ENCODE measurements around the gene ZNF205. TPM values are rescaled to one million over a fixed set of nuclear protein-coding genes. Genes with fewer than 3 reads are reported as not detected.

The ZNF205 gene
- total and polyA plus RNA-seq, 5 donors: 6.4 to 10.9 (median 9.9) TPM

- intact Hi-C loops (cut with DNase I): loop anchor here in 1 of 4 donors (5.0 kb wide), 1 partner anchor 49 kb away; no protein-coding TSS in a partner anchor
- DNase-seq: peak; percentile 91 to 97 (median 96)
- Histone ChIP-seq H3K4me3 (ENCODE audit: low read length) (peak overlapping the region; percentile 70), H3K4me1 (ENCODE audit: control insufficient read depth, insufficient read depth, low read length) (peaks cover under 1% of the 10 kb centered on the region), H3K27ac (ENCODE audit: low read length) (peak overlapping the region; percentile 87), H3K9me3 (ENCODE audit: control insufficient read depth, low read length) (no peaks in the 10 kb centered on the region), H3K27me3 (ENCODE audit: control insufficient read depth, insufficient read depth) (no peaks in the 10 kb centered on the region)
- WGBS: 2% methylated on average over 72 of the region's 74 CpGs
- ATAC-seq: peak; percentile 97
These were observed 6.0 kb upstream of the ZNF205 start for GRCh38 chr16:3106205-3106928.

- H3K9me3 ChIP-seq (ENCODE audit: control insufficient read depth, low read length): no peaks in the 10 kb centered on the region
- intact Hi-C loops (cut with DNase I): loop anchor here in 1 of 4 donors (10.0 kb wide), 1 partner anchor 48 kb away; the partner anchor contains the start of gene IL32
- 14% methylated on average over 19 of the region's 19 CpGs for WGBS
- ATAC-seq (peak in 1 of 2 donors; percentile 30), DNase-seq (peak in 2 of 3 donors; percentile 72 to 76)
- peak overlapping the region; percentile 53 for H3K27ac ChIP-seq (ENCODE audit: low read length)
- no peaks in the 10 kb centered on the region for H3K4me1 ChIP-seq (ENCODE audit: control insufficient read depth, insufficient read depth, low read length)
- peak overlapping the region; percentile 91 for H3K4me3 ChIP-seq (ENCODE audit: low read length)
- H3K27me3 ChIP-seq (ENCODE audit: control insufficient read depth, insufficient read depth): no peaks in the 10 kb centered on the region
These were observed 642 bp downstream of the ZNF205 start for GRCh38 chr16:3112881-3113574.

GRCh38 chr16:3113765-3114479 is 1.5 kb downstream of the ZNF205 start:
- no peaks in the 10 kb centered on the region for H3K27me3 ChIP-seq (ENCODE audit: control insufficient read depth, insufficient read depth)
- H3K27ac ChIP-seq (ENCODE audit: low read length): no peak overlapping the region
- peak overlapping the region; percentile 91 for H3K4me3 ChIP-seq (ENCODE audit: low read length)
- ATAC-seq: no peak
- DNase-seq: peak in 2 of 3 donors; percentile 38 to 41
- WGBS: 54% methylated on average over 17 of the region's 17 CpGs
- H3K4me1 ChIP-seq (ENCODE audit: control insufficient read depth, insufficient read depth, low read length): no peaks in the 10 kb centered on the region
- intact Hi-C loops (cut with DNase I): loop anchor here in 1 of 4 donors (10.0 kb wide), 1 partner anchor 49 kb away; the partner anchor contains the start of gene IL32
- no peaks in the 10 kb centered on the region for H3K9me3 ChIP-seq (ENCODE audit: control insufficient read depth, low read length)

GRCh38 chr16:3115003-3115402 is 2.6 kb downstream of the ZNF205 start:
- no peak for ATAC-seq
- no peak overlapping the region for H3K4me3 ChIP-seq (ENCODE audit: low read length)
- no peaks in the 10 kb centered on the region for H3K9me3 ChIP-seq (ENCODE audit: control insufficient read depth, low read length)
- H3K27me3 ChIP-seq (ENCODE audit: control insufficient read depth, insufficient read depth): no peaks in the 10 kb centered on the region
- DNase-seq: peak in 2 of 3 donors; percentile 40 to 57
- intact Hi-C loops (cut with DNase I): loop anchor here in 1 of 4 donors (10.0 kb wide), 1 partner anchor 50 kb away; the partner anchor contains the start of gene IL32
- no peak overlapping the region for H3K27ac ChIP-seq (ENCODE audit: low read length)
- WGBS: 88% methylated on average over 12 of the region's 12 CpGs
- H3K4me1 ChIP-seq (ENCODE audit: control insufficient read depth, insufficient read depth, low read length): no peaks in the 10 kb centered on the region

- Histone ChIP-seq H3K9me3 (ENCODE audit: control insufficient read depth, low read length) (no peaks in the 10 kb centered on the region), H3K27me3 (ENCODE audit: control insufficient read depth, insufficient read depth) (no peaks in the 10 kb centered on the region), H3K27ac (ENCODE audit: low read length) (no peak overlapping the region), H3K4me3 (ENCODE audit: low read length) (no peak overlapping the region), H3K4me1 (ENCODE audit: control insufficient read depth, insufficient read depth, low read length) (no peaks in the 10 kb centered on the region)
- DNase-seq (peak in 2 of 3 donors; percentile 39 to 48), ATAC-seq (no peak)
- WGBS: 72% methylated on average over 14 of the region's 14 CpGs
- intact Hi-C loops (cut with DNase I): loop anchor here in 1 of 4 donors (10.0 kb wide), 1 partner anchor 51 kb away; the partner anchor contains the start of gene IL32
These were observed 3.2 kb downstream of the ZNF205 start for GRCh38 chr16:3115561-3115960.

- peaks cover 2% of the 10 kb centered on the region for H3K4me1 ChIP-seq (ENCODE audit: control insufficient read depth, insufficient read depth, low read length)
- no peaks in the 10 kb centered on the region for H3K9me3 ChIP-seq (ENCODE audit: control insufficient read depth, low read length)
- no peak overlapping the region for H3K27ac ChIP-seq (ENCODE audit: low read length)
- no peaks in the 10 kb centered on the region for H3K27me3 ChIP-seq (ENCODE audit: control insufficient read depth, insufficient read depth)
- ATAC-seq (no peak), DNase-seq (peak in 2 of 3 donors; percentile 36 to 39)
- intact Hi-C loops (cut with DNase I): loop anchor here in 1 of 4 donors (10.0 kb wide), 1 partner anchor 53 kb away; the partner anchor contains the start of gene IL32
- no peak overlapping the region for H3K4me3 ChIP-seq (ENCODE audit: low read length)
- 81% methylated on average over 16 of the region's 16 CpGs for WGBS
These were observed 5.9 kb downstream of the ZNF205 start for GRCh38 chr16:3118204-3118790.

- Histone ChIP-seq H3K27me3 (ENCODE audit: control insufficient read depth, insufficient read depth) (no peaks in the 10 kb centered on the region), H3K9me3 (ENCODE audit: control insufficient read depth, low read length) (no peaks in the 10 kb centered on the region), H3K4me1 (ENCODE audit: control insufficient read depth, insufficient read depth, low read length) (peaks cover 6% of the 10 kb centered on the region), H3K4me3 (ENCODE audit: low read length) (no peak overlapping the region), H3K27ac (ENCODE audit: low read length) (no peak overlapping the region)
- ATAC-seq (no peak), DNase-seq (peak in 2 of 3 donors; percentile 30 to 44)
- intact Hi-C loops (cut with DNase I): loop anchor here in 1 of 4 donors (10.0 kb wide), 1 partner anchor 54 kb away; the partner anchor contains the start of gene IL32
- WGBS: 95% methylated on average over 20 of the region's 20 CpGs
These were observed 6.5 kb downstream of the ZNF205 start for GRCh38 chr16:3118846-3119245.

- ATAC-seq (no peak), DNase-seq (peak in 2 of 3 donors; percentile 39 to 46)
- 95% methylated on average over 33 of the region's 33 CpGs for WGBS
- no peak overlapping the region for H3K27ac ChIP-seq (ENCODE audit: low read length)
- intact Hi-C loops (cut with DNase I): loop anchor here in 1 of 4 donors (10.0 kb wide), 1 partner anchor 54 kb away; the partner anchor contains the start of gene IL32
- no peak overlapping the region for H3K4me3 ChIP-seq (ENCODE audit: low read length)
- H3K4me1 ChIP-seq (ENCODE audit: control insufficient read depth, insufficient read depth, low read length): peaks cover 7% of the 10 kb centered on the region
- H3K27me3 ChIP-seq (ENCODE audit: control insufficient read depth, insufficient read depth): no peaks in the 10 kb centered on the region
- H3K9me3 ChIP-seq (ENCODE audit: control insufficient read depth, low read length): no peaks in the 10 kb centered on the region
These were observed 6.9 kb downstream of the ZNF205 start for GRCh38 chr16:3119286-3119685.

GRCh38 chr16:3119701-3120408 is 7.5 kb downstream of the ZNF205 start:
- intact Hi-C loops (cut with DNase I): loop anchor here in 1 of 4 donors (10.0 kb wide), 1 partner anchor 55 kb away; the partner anchor contains the start of gene IL32
- no peak for ATAC-seq
- no peak overlapping the region for H3K4me3 ChIP-seq (ENCODE audit: low read length)
- H3K4me1 ChIP-seq (ENCODE audit: control insufficient read depth, insufficient read depth, low read length): peaks cover 7% of the 10 kb centered on the region
- H3K27me3 ChIP-seq (ENCODE audit: control insufficient read depth, insufficient read depth): no peaks in the 10 kb centered on the region
- H3K27ac ChIP-seq (ENCODE audit: low read length): no peak overlapping the region
- no peaks in the 10 kb centered on the region for H3K9me3 ChIP-seq (ENCODE audit: control insufficient read depth, low read length)
- peak in 2 of 3 donors; percentile 52 to 62 for DNase-seq
- 94% methylated on average over 57 of the region's 57 CpGs for WGBS
